Hepatocyte (in vitro differentiated cells): Measurements from ENCODE around the gene STAT5A.

Experiments used
- CTCF ChIP-seq: fragments of 200-600 bp; sonication (generic); IDR thresholded peaks from 2 replicates; pipeline ENCODE4 v1.5.1; 2016; ENCODE audit warnings: antibody characterized with exemption, mild to moderate bottlenecking; ENCODE audit not compliant: poor library complexity
- EZH2 ChIP-seq: fragments of 200-600 bp; sonication (generic); IDR thresholded peaks from 2 replicates; pipeline ENCODE4 v1.6.1; 2016; ENCODE audit warnings: antibody characterized with exemption, mild to moderate bottlenecking, borderline replicate concordance
- EZH2phosphoT487 ChIP-seq: fragments of 200-600 bp; sonication (generic); IDR thresholded peaks from one replicate; pipeline ENCODE4 v1.6.1; 2018; ENCODE audit warnings: antibody characterized with exemption, mild to moderate bottlenecking, low read depth, moderate library complexity; ENCODE audit not compliant: unreplicated experiment, severe bottlenecking

GRCh38 chr17:42274253-42274542 lies 14.1 kb upstream of the STAT5A start:
- no peak for TF ChIP-seq EZH2phosphoT487
- no peak for TF ChIP-seq CTCF
- TF ChIP-seq EZH2: no peak
